Mammary epithelial cell (primary cell): ENCODE data around the gene OCA2.

Experiments
- CTCF ChIP-seq, 2 donors: IDR thresholded peaks in 1 of 2; conservative IDR thresholded peaks in 1 of 2; 2 replicates each; pipeline ENCODE4 v1.5.1; 2011 to 2012; ENCODE audit warnings: inconsistent platforms in 2 of 2, low read length in 2 of 2, mild to moderate bottlenecking in 2 of 2, control low read depth in 1 of 2, low read depth in 1 of 2; ENCODE audit not compliant: insufficient read depth in 1 of 2; ENCODE audit errors: extremely low read depth in 1 of 2
- EZH2 ChIP-seq: IDR thresholded peaks from 2 replicates; pipeline ENCODE4 v1.6.1; 2012; ENCODE audit warnings: low read length, inconsistent platforms, borderline replicate concordance

GRCh38 chr15:28043691-28044091, 55.4 kb downstream of the OCA2 start:
- TF ChIP-seq CTCF (conservative IDR thresholded peaks at IDR 0.05 in 1 of 2, IDR thresholded peaks at IDR 0.05 in 1 of 2; ENCODE audit: extremely low read depth in 1 of 2, insufficient read depth in 1 of 2, low read depth in 1 of 2, low read length in 2 of 2) (no peak), EZH2 (no peak)
